NT2/D1 (cell line): ENCODE data around the gene PHACTR1.

ENCODE experiments used
- SUZ12 ChIP-seq: IDR thresholded peaks from 2 replicates; pipeline ENCODE4 v1.6.1; 2011; ENCODE audit not compliant: insufficient read length, insufficient read depth; ENCODE audit errors: extremely low read depth
- YY1 ChIP-seq: IDR thresholded peaks from 2 replicates; pipeline ENCODE4 v1.6.1; 2011; ENCODE audit not compliant: insufficient read length, insufficient read depth
- ZNF274 ChIP-seq: IDR thresholded peaks from 2 replicates; pipeline ENCODE4 v1.6.1; 2011; ENCODE audit warnings: mild to moderate bottlenecking, low read depth, low read length

DNA sequence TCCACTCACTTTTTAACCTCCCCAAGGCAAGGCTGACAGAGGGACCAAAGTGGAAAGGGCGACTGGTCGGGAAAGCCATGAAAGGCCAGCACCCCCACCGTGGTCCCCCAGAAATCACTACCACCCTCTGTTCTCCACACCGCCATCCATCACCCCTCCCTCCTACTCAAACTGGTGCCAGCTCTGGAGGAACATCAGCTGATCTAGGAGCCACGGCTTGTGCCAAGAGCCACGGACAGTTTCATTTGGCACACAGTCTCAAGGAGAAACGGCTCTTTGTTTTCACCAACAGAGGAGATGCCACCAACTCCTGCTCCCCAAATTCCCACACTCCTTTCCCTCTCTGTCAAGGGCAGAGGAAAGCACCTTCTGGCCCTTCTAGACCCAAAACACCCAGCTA lies 585.7 kb downstream of the PHACTR1 start:
- no peak for TF ChIP-seq SUZ12
- no peak for TF ChIP-seq YY1
- TF ChIP-seq ZNF274: no peak
